ENCODE measurements around the gene GLP2R.
"Not testable (repeated sequence)": the region's sequence is repeated elsewhere in the genome, so short reads cannot be mapped to it uniquely, and the experiment has no call there.

GLP2R gene

GRCh38 chr17:9900784-9901183, 75.1 kb downstream of the GLP2R start:
- DNase-seq: no peak

GRCh38 chr17:9902120-9902519, 76.4 kb downstream of the GLP2R start:
- DNase-seq: no peak

GRCh38 chr17:9904277-9905077, 78.8 kb downstream of the GLP2R start:
- no peak for DNase-seq

- DNase-seq: no peak
Observed at GRCh38 chr17:9905078-9905415, 79.3 kb downstream of the GLP2R start, which contains the start of gene RCVRN. TSS of gene RCVRN (minus strand) at chr17:9905271. CDS start at chr17:9905180, 91 bp downstream.

- peak in 1 of 2 experiments; percentile 0 for DNase-seq
Observed at GRCh38 chr17:9905902-9906301, 80.2 kb downstream of the GLP2R start.

GRCh38 chr17:9906616-9907015, 80.9 kb downstream of the GLP2R start:
- DNase-seq: no peak

- DNase-seq: no peak
Observed at GRCh38 chr17:9907131-9907530, 81.4 kb downstream of the GLP2R start.

- DNase-seq: no peak
Observed at GRCh38 chr17:9907883-9908648, 82.3 kb downstream of the GLP2R start.

GRCh38 chr17:9908649-9909042, 82.9 kb downstream of the GLP2R start:
- no peak for DNase-seq

- no peak for DNase-seq
Observed at GRCh38 chr17:9911089-9911488, 85.4 kb downstream of the GLP2R start.

- no peak for DNase-seq
Observed at GRCh38 chr17:9912121-9913099, 86.7 kb downstream of the GLP2R start.

- DNase-seq: no peak
Observed at GRCh38 chr17:9913476-9913875, 87.8 kb downstream of the GLP2R start.

- no peak for DNase-seq
Observed at GRCh38 chr17:9916108-9916507, 90.4 kb downstream of the GLP2R start.

- DNase-seq: no peak
Observed at GRCh38 chr17:9917131-9917530, 91.4 kb downstream of the GLP2R start.

- DNase-seq: no peak
Observed at GRCh38 chr17:9917801-9918200, 92.1 kb downstream of the GLP2R start.

- no peak for DNase-seq
Observed at GRCh38 chr17:9918352-9918751, 92.6 kb downstream of the GLP2R start.

- no peak for DNase-seq
Observed at GRCh38 chr17:9918804-9919352, 93.2 kb downstream of the GLP2R start.

GRCh38 chr17:9921216-9921615, 95.5 kb downstream of the GLP2R start:
- DNase-seq: not testable (repeated sequence)

GRCh38 chr17:9922012-9922848, 96.5 kb downstream of the GLP2R start:
- DNase-seq: no peak

- peak; percentile 54 to 79 for DNase-seq
Observed at GRCh38 chr17:9924735-9925191, 99.0 kb downstream of the GLP2R start.

- DNase-seq: no peak
Observed at GRCh38 chr17:9925457-9925856, 99.7 kb downstream of the GLP2R start.

Data from Kasumi-1 (cell line).